ENCODE results near the gene CSRNP3.

CSRNP3 gene

GRCh38 chr2:165618806-165619205 is 149.3 kb downstream of the CSRNP3 start:
- H3K27ac ChIP-seq: no peak overlapping the region
- no peak for TF ChIP-seq ZFX (IDR thresholded peaks at IDR 0.05; ENCODE audit: borderline replicate concordance)
- no peak for TF ChIP-seq CTCF (IDR thresholded peaks at IDR 0.05)

- TF ChIP-seq ZFX (IDR thresholded peaks at IDR 0.05; ENCODE audit: borderline replicate concordance) (no peak), CTCF (IDR thresholded peaks at IDR 0.05) (no peak)
- H3K27ac ChIP-seq: no peak overlapping the region
Measured at GRCh38 chr2:165621086-165621560, 151.6 kb downstream of the CSRNP3 start.

GRCh38 chr2:165623161-165623560 is 153.7 kb downstream of the CSRNP3 start:
- no peak overlapping the region for H3K27ac ChIP-seq
- no peak for TF ChIP-seq CTCF (IDR thresholded peaks at IDR 0.05)
- no peak for TF ChIP-seq ZFX (IDR thresholded peaks at IDR 0.05; ENCODE audit: borderline replicate concordance)

- no peak overlapping the region for H3K27ac ChIP-seq
- TF ChIP-seq ZFX (IDR thresholded peaks at IDR 0.05; ENCODE audit: borderline replicate concordance) (no peak), CTCF (IDR thresholded peaks at IDR 0.05) (no peak)
Measured at GRCh38 chr2:165623783-165624469, 154.4 kb downstream of the CSRNP3 start.

GRCh38 chr2:165624470-165624800 is 154.9 kb downstream of the CSRNP3 start:
- no peak for TF ChIP-seq CTCF (IDR thresholded peaks at IDR 0.05)
- TF ChIP-seq ZFX (IDR thresholded peaks at IDR 0.05; ENCODE audit: borderline replicate concordance): no peak
- no peak overlapping the region for H3K27ac ChIP-seq

GRCh38 chr2:165627470-165627869 is 158.0 kb downstream of the CSRNP3 start:
- TF ChIP-seq CTCF (IDR thresholded peaks at IDR 0.05): no peak
- H3K27ac ChIP-seq: no peak overlapping the region

- TF ChIP-seq ZFX (IDR thresholded peaks at IDR 0.05; ENCODE audit: borderline replicate concordance) (no peak), CTCF (IDR thresholded peaks at IDR 0.05) (no peak)
- H3K27ac ChIP-seq: no peak overlapping the region
Measured at GRCh38 chr2:165629776-165630175, 160.3 kb downstream of the CSRNP3 start.

Measured in 22Rv1 (cell line).